Uterine smooth muscle cell (primary cell): ENCODE results near the gene HSD17B13. TPM values are rescaled to one million over a fixed set of nuclear protein-coding genes. Genes with fewer than 3 reads are reported as not detected.

Source experiments
- total RNA-seq: library from RNA; depleted of rRNA; stranded (reverse); fragments of >200 nt; gene quantifications from 2 replicates; pipeline ENCODE4 v1.2.3, GENCODE V29; 2014

The HSD17B13 gene
- 0.22 and 0.37 TPM in 2 replicates for total RNA-seq

GRCh38 chr4:87322754-87323153 is at the start of gene HSD17B13:
Gene HSD17B13 (minus strand): TSS chr4:87322882. CDS start chr4:87322841, 41 bp downstream.

Other genes starting within 250 kb of the HSD17B13 start
- gene KLHL8, start 102.3 kb downstream of the HSD17B13 start, total RNA-seq = 21.6 and 29.6 TPM in 2 replicates
- gene HSD17B11, start 68.3 kb upstream of the HSD17B13 start, total RNA-seq = 31.3 and 35.9 TPM in 2 replicates
- 18.3 and 21.2 TPM in 2 replicates for gene NUDT9, start 99.7 kb upstream of the HSD17B13 start, total RNA-seq
- 0.22 and 2.1 TPM in 2 replicates for gene SPARCL1, start 206.5 kb upstream of the HSD17B13 start, total RNA-seq